M059J (cell line): ENCODE measurements around the gene CD200R1. TPM values are rescaled to one million over a fixed set of nuclear protein-coding genes. Genes with fewer than 3 reads are reported as not detected.
A peak's percentile ranks its signal among the peaks of the same experiment; 100 is the strongest.

Source experiments
- DNase-seq: peaks from one replicate; pipeline ENCODE4 v3.0.0-alpha.2; 2012; ENCODE audit warnings: low read depth
- total RNA-seq: library from RNA; depleted of rRNA; stranded (reverse); fragments of >200 nt; shearing (Covaris generic); gene quantifications from 2 replicates; pipeline ENCODE4 v1.2.3, GENCODE V29; 2014; rRNA removed

Gene CD200R1
- total RNA-seq, 1 experiment from 2014 or later, result 0.12 TPM

DNA sequence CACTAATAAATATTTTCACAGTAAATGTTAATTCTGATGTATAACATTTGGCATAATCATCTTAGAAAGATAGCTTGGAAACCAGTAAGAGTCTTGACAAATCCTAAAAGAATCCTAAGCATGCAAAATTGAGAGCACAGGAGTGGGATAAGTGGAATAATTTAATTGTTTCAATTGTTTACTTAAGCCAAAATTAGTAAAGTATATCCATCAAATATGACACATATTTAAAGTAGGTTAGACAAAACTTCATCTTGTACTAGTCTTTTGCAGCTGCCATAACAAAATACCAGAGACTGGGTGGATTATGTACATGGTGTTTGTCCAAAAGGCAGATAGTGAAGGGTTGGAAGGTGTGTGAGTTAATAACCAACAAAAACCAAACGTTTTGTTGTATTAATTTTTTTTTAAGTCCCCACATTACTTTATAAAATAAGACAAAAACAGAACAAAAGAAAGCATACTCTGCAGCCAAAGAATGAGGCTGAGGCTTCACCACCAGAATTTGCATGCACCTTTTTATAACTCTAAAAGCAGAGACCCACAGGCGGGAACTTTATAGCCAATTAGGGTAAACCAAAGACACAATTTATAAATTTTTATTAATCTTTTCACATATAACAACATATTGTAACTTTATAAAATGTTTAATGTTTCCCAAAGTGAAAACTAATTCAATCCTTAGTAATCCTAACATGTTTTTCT, 86.4 kb downstream of the CD200R1 start:
- DNase-seq, result peak; percentile 67

DNA sequence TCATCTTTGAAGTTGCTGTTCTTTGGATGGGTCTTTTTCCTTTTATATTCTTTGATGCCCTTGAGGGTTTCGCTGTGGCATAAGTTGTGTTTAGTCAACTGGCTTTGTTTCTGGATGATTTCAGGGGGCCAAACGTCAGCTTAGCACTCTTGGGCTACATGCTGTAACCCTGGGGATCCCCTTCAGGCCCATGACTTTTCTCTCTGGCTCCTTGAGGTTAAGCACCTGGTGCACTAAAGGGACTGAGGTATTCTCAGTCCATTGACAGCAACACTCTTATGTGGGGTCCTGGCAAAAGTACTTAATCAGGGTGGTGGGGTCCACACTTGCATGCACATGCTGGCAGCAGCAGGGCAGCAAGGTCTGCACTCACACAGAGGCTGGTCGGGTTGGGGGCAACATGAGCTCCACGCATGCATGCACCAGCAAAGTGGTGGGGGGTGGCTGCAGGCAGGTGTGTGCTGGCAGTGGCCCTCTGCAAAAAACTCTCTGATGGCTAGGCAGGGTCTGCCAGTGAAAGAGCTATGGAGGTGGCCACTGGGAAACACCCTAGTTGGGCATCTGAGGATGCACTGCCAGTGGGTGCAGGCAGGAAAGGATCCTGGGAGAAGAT, 90.1 kb downstream of the CD200R1 start:
- DNase-seq, result no peak

DNA sequence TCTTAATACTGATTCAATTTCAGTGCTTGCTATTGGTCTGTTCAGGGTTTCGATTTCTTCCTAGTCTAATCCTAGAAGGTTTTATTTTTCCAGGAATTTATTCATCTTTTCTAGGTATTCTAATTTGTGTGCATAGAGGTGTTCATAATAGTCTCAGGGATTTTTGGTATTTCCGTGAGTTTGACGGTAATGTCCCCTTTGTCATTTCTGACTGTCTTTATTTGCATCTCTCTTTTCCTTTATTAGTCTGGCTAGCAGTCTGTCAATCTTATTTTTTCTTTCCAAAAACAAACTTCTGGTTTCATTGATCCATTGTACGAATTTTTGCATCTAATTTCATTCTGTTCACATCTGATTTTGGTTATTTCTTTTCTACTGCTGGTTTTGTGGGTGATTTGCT, 93.0 kb downstream of the CD200R1 start:
- no peak for DNase-seq

DNA sequence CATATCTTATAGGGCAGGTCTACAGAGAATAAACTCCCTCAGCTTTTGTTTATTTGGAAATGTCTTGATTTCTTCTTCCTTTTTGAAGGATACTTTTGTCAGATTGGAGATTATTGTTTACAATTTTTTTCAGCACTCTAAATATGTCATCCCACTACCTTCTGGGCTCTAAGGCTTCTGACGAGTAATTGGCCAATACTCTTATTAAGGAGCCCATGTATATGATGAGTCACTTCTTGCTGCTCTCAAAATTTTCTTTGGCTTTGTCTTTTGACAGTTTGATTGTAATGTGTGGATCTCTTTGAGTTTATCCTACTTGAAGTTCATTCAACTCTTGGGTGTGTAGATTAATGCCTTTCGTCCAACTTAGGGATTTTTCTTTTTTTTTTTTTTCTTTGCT, 99.3 kb downstream of the CD200R1 start:
- peak; percentile 21 for DNase-seq

DNA sequence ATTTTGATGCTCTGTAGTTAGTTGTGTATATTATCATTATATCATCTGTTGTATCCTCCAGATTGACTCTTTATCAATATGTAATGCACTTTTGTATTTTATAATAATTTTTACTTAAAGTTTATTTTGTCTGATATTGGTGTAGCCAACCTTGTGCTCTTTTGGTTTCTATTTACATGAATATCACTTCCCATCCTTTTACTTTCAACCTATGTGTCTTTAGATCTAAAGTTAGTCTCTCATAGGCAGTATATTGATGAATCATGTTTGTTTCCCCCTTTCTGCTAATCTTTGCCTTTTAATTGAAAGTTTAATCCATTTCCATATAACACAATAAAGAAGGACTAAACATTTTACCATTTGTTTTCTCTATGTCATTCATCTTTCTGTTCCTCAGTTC, 100.2 kb downstream of the CD200R1 start:
- DNase-seq, result no peak

DNA sequence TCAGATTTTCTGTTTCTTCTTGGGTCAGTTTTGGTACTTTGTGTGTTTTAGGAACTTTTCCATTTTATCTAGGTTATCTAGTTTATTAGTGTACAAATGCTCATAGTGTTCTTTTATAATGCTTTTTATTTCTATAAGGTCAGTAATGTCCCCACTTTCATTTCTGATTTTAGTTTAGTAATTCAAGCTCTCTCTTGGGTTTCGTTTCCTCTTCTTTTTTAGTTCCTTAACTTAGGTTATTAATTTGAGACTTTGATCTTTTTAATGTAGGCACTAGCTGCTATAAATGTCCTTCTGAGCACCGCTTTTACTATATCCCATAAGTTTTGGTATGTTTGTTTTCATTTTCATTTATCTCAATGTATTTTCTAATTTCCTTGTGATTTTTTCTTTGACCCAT, 101.3 kb downstream of the CD200R1 start:
- no peak for DNase-seq

DNA sequence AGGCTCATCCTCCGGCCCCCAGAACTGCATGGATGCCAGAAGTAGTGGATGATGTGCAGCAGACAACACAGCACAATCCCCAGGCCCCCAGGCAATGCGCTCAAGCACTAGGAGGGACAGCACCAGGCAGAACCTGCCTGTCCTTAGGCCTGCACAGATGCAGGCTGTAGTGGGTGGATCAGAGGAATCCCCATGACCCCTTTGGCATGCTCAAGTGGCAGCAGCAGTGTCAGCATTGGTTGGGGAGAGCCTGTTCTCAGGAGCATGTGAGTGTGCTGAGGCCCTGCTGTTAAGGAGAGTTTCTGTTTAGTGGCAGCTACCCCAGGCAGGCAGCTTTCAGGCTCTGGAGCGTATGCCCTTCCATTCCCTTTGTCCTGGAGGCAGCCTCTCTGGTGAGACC, 103.2 kb downstream of the CD200R1 start:
- DNase-seq, result no peak

Other genes starting within 250 kb of the CD200R1 start
- gene CD200R1L, start 128.2 kb downstream of the CD200R1 start, total RNA-seq, result 0.22 TPM in 1 of 2 replicates, not detected in the other
- 48.9 and 55.3 TPM in 2 replicates for gene GTPBP8, start 15.9 kb upstream of the CD200R1 start, total RNA-seq
- gene BOC, start 236.5 kb upstream of the CD200R1 start, total RNA-seq, result 5.0 and 12.5 TPM in 2 replicates